Lower lobe of right lung (tissue), 2 donors: ENCODE data around the gene SMC6. TPM values are rescaled to one million over a fixed set of nuclear protein-coding genes. Genes with fewer than 3 reads are reported as not detected.

ENCODE experiments used
- ATAC-seq, 2 donors: fragments of 200-7000 bp; cut with Tn5 transposase; one replicate each; pipeline ENCODE4 v1.9.1; 2020 to 2022; ENCODE audit warnings: mild to moderate bottlenecking in 2 of 2, moderate library complexity in 2 of 2
- DNase-seq: peaks from one replicate; pipeline ENCODE4 v3.0.0-alpha.2; 2020
- H3K27ac ChIP-seq: fragments of 200-600 bp; one replicate; pipeline ENCODE4 v1.8.0; 2022
- H3K27me3 ChIP-seq: fragments of 200-600 bp; one replicate; pipeline ENCODE4 v1.8.0; 2022; ENCODE audit warnings: low read depth
- H3K36me3 ChIP-seq: fragments of 200-600 bp; one replicate; pipeline ENCODE4 v1.8.0; 2022; ENCODE audit warnings: mild to moderate bottlenecking
- H3K4me1 ChIP-seq: fragments of 200-600 bp; one replicate; pipeline ENCODE4 v1.8.0; 2022
- H3K4me3 ChIP-seq: fragments of 200-600 bp; one replicate; pipeline ENCODE4 v1.8.0; 2022; ENCODE audit warnings: mild to moderate bottlenecking
- H3K9me3 ChIP-seq: fragments of 200-600 bp; one replicate; pipeline ENCODE4 v1.8.0; 2022
- intact Hi-C: fragments of 100-400 bp; cut with DNase I; formaldehyde crosslinking; loops from one replicate; pipeline ENCODE4 v1.11.0; 2022
- total RNA-seq: library from RNA; stranded (reverse); fragmentation: NEBNext Ultra II Directional; extraction: Animal tissue kit (Norgen Biotek cat#: 25700); gene quantifications from one replicate; pipeline ENCODE4 v1.2.1, GENCODE V29; 2021
- TF ChIP-seq, protein P1 (sequence below): fragments of 200-600 bp; IDR thresholded peaks from one replicate; pipeline ENCODE4 v1.8.0; 2022; ENCODE audit warnings: antibody characterized with exemption, mild to moderate bottlenecking
- donor health status: DM: no; HTN: yes; CAD: no; lungs with severe emphysema.

The SMC6 gene
- total RNA-seq, 1 donor from 2014 or later: 15.0 TPM

DNA sequence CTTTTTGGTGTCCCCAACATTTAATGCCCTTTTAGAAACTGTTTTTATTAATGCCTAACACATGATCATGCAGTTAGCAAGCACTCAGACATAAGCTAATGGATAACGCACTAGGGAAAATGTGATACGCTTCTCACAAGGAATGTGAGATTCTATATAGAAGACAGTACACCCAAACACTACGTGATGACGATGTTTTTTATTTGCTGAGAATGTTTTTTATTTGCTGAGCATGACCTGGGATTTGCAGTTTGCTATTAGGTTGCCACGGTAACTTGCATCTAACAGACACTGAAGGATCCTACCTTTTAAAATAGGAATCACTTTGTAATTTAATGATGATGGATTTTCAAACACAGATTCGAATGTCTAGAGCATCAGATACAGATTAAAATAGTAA lies 4.9 kb downstream of the SMC6 start:
- Histone ChIP-seq H3K27me3 (no peaks in the 10 kb centered on the region), H3K4me3 (no peak overlapping the region), H3K36me3 (peaks cover 9% of the 10 kb centered on the region), H3K9me3 (no peaks in the 10 kb centered on the region), H3K4me1 (peaks cover 11% of the 10 kb centered on the region), H3K27ac (no peak overlapping the region)
- intact Hi-C loops: no loop called here
- DNase-seq (no peak), ATAC-seq (no peak)
- TF ChIP-seq, protein P1, sequence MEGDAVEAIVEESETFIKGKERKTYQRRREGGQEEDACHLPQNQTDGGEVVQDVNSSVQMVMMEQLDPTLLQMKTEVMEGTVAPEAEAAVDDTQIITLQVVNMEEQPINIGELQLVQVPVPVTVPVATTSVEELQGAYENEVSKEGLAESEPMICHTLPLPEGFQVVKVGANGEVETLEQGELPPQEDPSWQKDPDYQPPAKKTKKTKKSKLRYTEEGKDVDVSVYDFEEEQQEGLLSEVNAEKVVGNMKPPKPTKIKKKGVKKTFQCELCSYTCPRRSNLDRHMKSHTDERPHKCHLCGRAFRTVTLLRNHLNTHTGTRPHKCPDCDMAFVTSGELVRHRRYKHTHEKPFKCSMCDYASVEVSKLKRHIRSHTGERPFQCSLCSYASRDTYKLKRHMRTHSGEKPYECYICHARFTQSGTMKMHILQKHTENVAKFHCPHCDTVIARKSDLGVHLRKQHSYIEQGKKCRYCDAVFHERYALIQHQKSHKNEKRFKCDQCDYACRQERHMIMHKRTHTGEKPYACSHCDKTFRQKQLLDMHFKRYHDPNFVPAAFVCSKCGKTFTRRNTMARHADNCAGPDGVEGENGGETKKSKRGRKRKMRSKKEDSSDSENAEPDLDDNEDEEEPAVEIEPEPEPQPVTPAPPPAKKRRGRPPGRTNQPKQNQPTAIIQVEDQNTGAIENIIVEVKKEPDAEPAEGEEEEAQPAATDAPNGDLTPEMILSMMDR: no peak

DNA sequence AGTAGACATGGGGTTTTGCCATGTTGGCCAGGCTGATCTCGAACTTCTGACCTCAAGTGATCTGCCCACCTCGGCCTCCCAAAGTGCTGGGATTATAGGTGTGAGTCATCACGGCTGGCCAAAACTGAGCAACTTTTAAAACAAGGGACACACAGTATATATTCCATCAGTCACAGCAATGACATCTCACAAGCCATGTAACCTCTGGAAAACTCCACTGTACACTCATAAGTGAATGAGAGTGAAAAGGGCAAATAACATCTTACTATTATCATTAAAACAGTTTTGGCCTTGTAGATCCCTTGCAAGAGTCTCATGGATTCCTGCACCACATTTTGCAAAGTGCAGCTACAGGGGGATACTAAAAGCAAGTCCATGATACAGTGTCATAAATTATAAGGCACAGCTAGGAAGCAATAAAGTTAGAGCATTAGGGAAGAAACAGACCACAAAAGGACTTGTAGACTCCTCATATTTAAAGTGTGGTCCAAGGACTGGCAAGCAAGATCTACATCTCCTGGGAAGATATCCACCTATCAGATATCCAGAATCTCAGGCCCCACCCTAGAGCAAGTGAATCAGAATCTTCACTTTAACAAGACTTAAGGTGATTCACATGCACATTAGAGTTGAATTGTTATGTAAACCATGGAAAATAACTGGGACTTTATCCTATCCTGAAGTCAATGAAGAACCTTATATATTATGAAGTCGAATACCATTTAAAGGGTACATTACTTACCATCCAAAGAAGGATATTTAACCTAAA lies 5.7 kb downstream of the SMC6 start:
- peaks cover 10% of the 10 kb centered on the region for H3K4me1 ChIP-seq
- no peak for ATAC-seq
- no peak overlapping the region for H3K27ac ChIP-seq
- no peak overlapping the region for H3K4me3 ChIP-seq
- H3K9me3 ChIP-seq: no peaks in the 10 kb centered on the region
- no peaks in the 10 kb centered on the region for H3K27me3 ChIP-seq
- intact Hi-C loops: no loop called here
- TF ChIP-seq, protein P1: no peak
- no peak for DNase-seq
- peaks cover 9% of the 10 kb centered on the region for H3K36me3 ChIP-seq

DNA sequence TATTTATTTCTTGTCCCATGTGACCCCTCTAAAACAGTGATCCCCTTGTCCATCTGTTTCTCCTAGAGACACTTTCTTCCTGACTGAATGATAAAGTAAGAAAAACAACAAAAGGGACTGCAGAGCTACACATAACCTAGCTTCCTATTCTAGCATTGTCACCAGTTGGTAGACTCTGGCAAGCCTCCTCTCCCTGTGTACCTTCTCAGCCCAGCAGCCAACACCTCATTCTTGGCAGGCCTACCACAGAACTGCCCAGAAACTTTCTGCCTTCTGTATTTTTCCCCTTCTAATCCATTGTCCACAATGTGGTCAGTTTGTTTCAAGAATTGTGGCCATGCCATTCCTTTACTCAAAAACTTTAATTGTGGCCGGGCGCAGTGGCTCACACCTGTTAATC lies 13.4 kb downstream of the SMC6 start:
- TF ChIP-seq, protein P1: no peak
- intact Hi-C loops: no loop called here
- Histone ChIP-seq H3K4me3 (no peak overlapping the region), H3K4me1 (no peaks in the 10 kb centered on the region), H3K27ac (no peak overlapping the region), H3K36me3 (peaks cover 58% of the 10 kb centered on the region), H3K27me3 (no peaks in the 10 kb centered on the region), H3K9me3 (no peaks in the 10 kb centered on the region)
- no peak for ATAC-seq
- no peak for DNase-seq

DNA sequence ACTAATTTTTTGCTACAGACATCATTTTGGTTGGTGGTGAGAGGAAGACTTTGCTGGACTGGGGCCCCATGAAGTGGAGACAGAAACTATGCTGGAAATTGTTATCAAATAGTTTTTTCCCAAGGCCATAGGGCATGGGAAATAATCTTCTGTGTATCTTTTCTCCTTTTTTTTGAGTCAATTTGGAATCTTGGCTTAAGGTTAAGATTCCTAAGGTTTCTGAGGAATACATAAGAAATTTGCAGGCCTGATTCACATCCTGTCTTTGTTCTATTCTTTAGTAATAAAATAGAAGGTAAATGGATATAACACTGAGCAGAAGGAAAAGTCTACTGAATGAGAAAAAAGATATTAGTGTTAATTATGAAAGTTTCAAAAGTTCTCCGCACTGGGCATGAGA lies 16.6 kb downstream of the SMC6 start:
- Histone ChIP-seq H3K4me3 (no peak overlapping the region), H3K36me3 (peaks cover 80% of the 10 kb centered on the region), H3K27me3 (no peaks in the 10 kb centered on the region), H3K27ac (no peak overlapping the region), H3K4me1 (no peaks in the 10 kb centered on the region), H3K9me3 (no peaks in the 10 kb centered on the region)
- ATAC-seq: no peak
- no peak for DNase-seq
- intact Hi-C loops: no loop called here
- TF ChIP-seq, protein P1: no peak

DNA sequence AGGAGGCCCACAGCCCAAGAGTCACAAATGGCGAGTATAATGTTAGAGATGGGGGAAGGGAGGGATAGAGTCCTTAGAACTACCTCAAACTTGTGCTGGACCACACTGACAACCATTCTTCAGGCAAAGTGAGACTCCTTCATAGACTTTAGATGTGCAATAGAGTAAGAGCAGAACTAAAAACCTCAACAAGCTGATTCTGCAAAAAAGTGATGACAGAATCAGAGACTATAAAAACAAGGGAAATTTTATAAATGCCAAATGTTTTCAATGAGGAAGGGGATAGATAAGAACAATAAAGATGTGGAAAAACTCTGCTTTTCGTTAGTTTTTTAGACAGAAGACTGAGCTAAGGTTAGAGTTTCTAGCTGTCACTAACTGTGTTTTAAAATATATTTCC lies 17.7 kb downstream of the SMC6 start:
- no peak for ATAC-seq
- Histone ChIP-seq H3K4me1 (no peaks in the 10 kb centered on the region), H3K27me3 (no peaks in the 10 kb centered on the region), H3K4me3 (no peak overlapping the region), H3K36me3 (peaks cover 81% of the 10 kb centered on the region), H3K27ac (no peak overlapping the region), H3K9me3 (no peaks in the 10 kb centered on the region)
- no peak for DNase-seq
- TF ChIP-seq, protein P1: no peak
- intact Hi-C loops: no loop called here
